Bronchial epithelial cell (primary cell): Measurements from ENCODE around the gene ADRA2A. TPM values are rescaled to one million over a fixed set of nuclear protein-coding genes. Genes with fewer than 3 reads are reported as not detected.

Source experiments
- DNase-seq: peaks from one replicate; pipeline ENCODE4 v3.0.0-alpha.2; 2010; ENCODE audit warnings: low read depth
- FAIRE-seq: peaks from 2 replicates; lab custom pipeline; 2011; peaks lifted over from hg19 to GRCh38; lab: Jason Lieb, UNC
- H3K27me3 ChIP-seq: 2 replicates; pipeline ENCODE4 v1.5.1; 2011; ENCODE audit warnings: low read length; ENCODE audit not compliant: control insufficient read depth, insufficient read depth
- H3K36me3 ChIP-seq: 2 replicates; pipeline ENCODE4 v1.5.1; 2011; ENCODE audit warnings: low read length; ENCODE audit not compliant: control insufficient read depth, insufficient read depth
- H3K4me3 ChIP-seq: 2 replicates; pipeline ENCODE4 v1.5.1; 2011; ENCODE audit warnings: mild to moderate bottlenecking, low read depth, low read length, control low read depth
- CTCF ChIP-seq: IDR thresholded peaks from 2 replicates; pipeline ENCODE4 v1.5.1; 2011; ENCODE audit warnings: mild to moderate bottlenecking, moderate library complexity, low read length, control low read depth, inconsistent platforms; ENCODE audit not compliant: insufficient read depth, severe bottlenecking
- total RNA-seq: library from RNA; depleted of rRNA; stranded (reverse); fragments of >200 nt; gene quantifications from 2 replicates; pipeline ENCODE4 v1.2.1, GENCODE V29; 2014

ADRA2A gene
- total RNA-seq, 1 donor from 2014 or later: not detected

GRCh38 chr10:111108441-111108840 is 31.6 kb downstream of the ADRA2A start:
- no peak for TF ChIP-seq CTCF
- no peak for FAIRE-seq
- DNase-seq: no peak
- H3K4me3 ChIP-seq: no peak overlapping the region
- no peaks in the 10 kb centered on the region for H3K36me3 ChIP-seq
- H3K27me3 ChIP-seq: no peaks in the 10 kb centered on the region

DNA sequence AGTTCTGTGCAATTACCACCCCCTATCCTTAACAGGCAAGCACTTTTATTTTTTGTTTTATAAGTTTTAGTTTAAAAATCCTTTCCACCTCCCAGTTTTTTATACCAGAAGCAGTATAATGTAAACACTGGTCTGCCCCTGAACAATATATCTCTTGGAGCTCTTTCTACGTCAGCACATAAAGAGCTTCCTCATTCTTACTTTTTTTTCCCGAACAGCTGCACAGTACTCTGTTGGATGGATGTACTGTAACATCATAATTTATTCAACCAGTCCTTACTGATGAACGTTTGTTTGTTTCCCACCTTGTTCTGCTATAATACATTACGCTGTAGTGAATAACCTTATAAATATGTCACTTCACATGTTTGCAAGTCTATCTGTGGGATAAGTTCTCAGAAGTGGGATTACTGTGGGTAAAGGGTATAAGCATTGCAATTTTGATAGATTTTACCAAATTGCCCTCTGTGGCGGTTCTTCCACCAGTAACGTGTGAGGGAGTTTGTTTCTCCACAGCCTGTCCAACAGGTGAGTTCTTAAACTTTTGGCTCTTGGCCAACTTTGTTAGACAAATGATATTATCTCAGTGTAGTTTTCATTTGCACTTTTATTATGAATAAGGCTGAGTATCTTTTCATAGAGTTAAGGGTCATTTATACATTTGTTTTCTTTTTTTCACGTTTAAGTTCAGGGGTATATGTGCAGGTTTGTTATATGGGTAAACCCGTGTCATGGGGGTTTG is 32.8 kb downstream of the ADRA2A start:
- H3K36me3 ChIP-seq: no peaks in the 10 kb centered on the region
- no peaks in the 10 kb centered on the region for H3K27me3 ChIP-seq
- no peak overlapping the region for H3K4me3 ChIP-seq
- FAIRE-seq (no peak), DNase-seq (no peak)
- no peak for TF ChIP-seq CTCF

GRCh38 chr10:111110771-111111170 is 33.9 kb downstream of the ADRA2A start:
- DNase-seq: no peak
- Histone ChIP-seq H3K36me3 (no peaks in the 10 kb centered on the region), H3K27me3 (no peaks in the 10 kb centered on the region), H3K4me3 (no peak overlapping the region)
- no peak for FAIRE-seq
- no peak for TF ChIP-seq CTCF

DNA sequence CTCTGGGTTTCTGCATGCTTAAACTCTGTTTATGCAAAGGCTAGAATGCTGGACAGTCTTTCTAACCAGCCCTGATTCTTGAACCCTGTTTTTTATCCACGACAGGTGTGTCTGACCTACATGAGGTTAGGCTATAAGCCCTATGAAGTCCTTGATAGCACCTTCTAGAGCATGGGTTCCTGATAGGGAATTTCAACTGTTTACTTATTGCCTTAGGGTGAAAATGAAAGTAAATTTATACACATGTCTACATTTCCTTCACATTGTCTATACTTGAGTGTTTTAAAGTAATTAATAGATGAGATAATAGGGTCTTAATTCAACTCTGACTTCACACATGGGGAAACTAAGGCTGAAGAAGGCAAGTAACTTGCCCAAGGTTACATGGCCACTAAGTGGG is 35.5 kb downstream of the ADRA2A start:
- Histone ChIP-seq H3K36me3 (no peaks in the 10 kb centered on the region), H3K4me3 (no peak overlapping the region), H3K27me3 (no peaks in the 10 kb centered on the region)
- FAIRE-seq: no peak
- DNase-seq: no peak
- TF ChIP-seq CTCF: no peak

GRCh38 chr10:111113238-111113960 is 36.6 kb downstream of the ADRA2A start:
- TF ChIP-seq CTCF: no peak
- DNase-seq: no peak
- peak; percentile 80 for FAIRE-seq
- no peaks in the 10 kb centered on the region for H3K27me3 ChIP-seq
- H3K36me3 ChIP-seq: no peaks in the 10 kb centered on the region
- no peak overlapping the region for H3K4me3 ChIP-seq
